Measurements from ENCODE around the gene GARNL3.

- no peak for TF ChIP-seq POLR2A (IDR thresholded peaks at IDR 0.05)
- TF ChIP-seq CTCF (IDR thresholded peaks at IDR 0.05), result no peak
- no peak for TF ChIP-seq POLR2AphosphoS5 (IDR thresholded peaks at IDR 0.05)
These were observed 100.9 kb downstream of the GARNL3 start for GRCh38 chr9:127365461-127365860.

Measured in breast epithelium (tissue), 3 donors.